Activated CD8-positive, alpha-beta T cell treated with anti-CD3 and anti-CD28 coated beads for 36 hours (primary cell): ENCODE results near the gene PPFIA2. TPM values are rescaled to one million over a fixed set of nuclear protein-coding genes. Genes with fewer than 3 reads are reported as not detected.

Experiments
- ATAC-seq: fragments of 200-7000 bp; cut with Tn5 transposase; one replicate; pipeline ENCODE4 v1.10.0; 2021; ENCODE audit warnings: mild to moderate bottlenecking, moderate library complexity
- CTCF ChIA-PET: fragments of 350-600 bp; sonication (Branson Sonifier 250); formaldehyde crosslinking; loops from one replicate; lab custom pipeline; 2021; ENCODE audit warnings: antibody characterized with exemption; lab: Charles Lee
- POLR2A ChIA-PET: fragments of 350-600 bp; sonication (Branson Sonifier 250); formaldehyde crosslinking; loops from one replicate; lab custom pipeline; 2021; ENCODE audit warnings: antibody characterized with exemption; lab: Charles Lee
- DNase-seq: peaks from one replicate; pipeline ENCODE4 v3.0.0-alpha.2; 2020
- H3K27ac Mint-ChIP-seq: one replicate; pipeline ENCODE4 v1.8.0; 2021; ENCODE audit warnings: mild to moderate bottlenecking, mixed read lengths
- H3K27me3 Mint-ChIP-seq: one replicate; pipeline ENCODE4 v1.8.0; 2021; ENCODE audit warnings: mixed read lengths
- H3K36me3 Mint-ChIP-seq: one replicate; pipeline ENCODE4 v1.8.0; 2021; ENCODE audit warnings: low read depth, mixed read lengths
- H3K4me1 Mint-ChIP-seq: one replicate; pipeline ENCODE4 v1.8.0; 2021; ENCODE audit warnings: low read depth, mixed read lengths
- H3K4me3 Mint-ChIP-seq: one replicate; pipeline ENCODE4 v1.8.0; 2021; ENCODE audit warnings: mild to moderate bottlenecking, moderate library complexity, mixed read lengths
- H3K9me3 Mint-ChIP-seq: one replicate; pipeline ENCODE4 v1.8.0; 2021; ENCODE audit warnings: mixed read lengths
- CTCF ChIP-seq: fragments of 200-600 bp; IDR thresholded peaks from one replicate; pipeline ENCODE4 v1.8.0; 2022; ENCODE audit warnings: antibody characterized with exemption, mild to moderate bottlenecking
- intact Hi-C: fragments of 100-400 bp; cut with micrococcal nuclease; formaldehyde crosslinking; loops from one replicate; pipeline ENCODE4 v1.10.0; 2022
- total RNA-seq, 2 experiments: library from RNA; stranded (reverse); gene quantifications; one replicate each; pipeline ENCODE4 v1.2.3, GENCODE V29; 2021

Gene PPFIA2
- total RNA-seq, 2 experiments from 2014 or later, result not detected

- no peak for ATAC-seq
- CTCF ChIA-PET, result no interaction called here
Measured at GRCh38 chr12:81572411-81572810, 186.7 kb downstream of the PPFIA2 start.

GRCh38 chr12:81570234-81570633 is 188.9 kb downstream of the PPFIA2 start:
- ChIA-PET CTCF (interaction anchor here (0.9 kb wide), 1 partner anchor 19 kb away, joined by 3 read pairs; no protein-coding TSS in a partner anchor), POLR2A (no interaction called here)
- Mint-ChIP-seq H3K36me3 (no peaks in the 10 kb centered on the region), H3K9me3 (no peaks in the 10 kb centered on the region), H3K4me3 (no peak overlapping the region), H3K27ac (no peak overlapping the region), H3K4me1 (no peaks in the 10 kb centered on the region), H3K27me3 (no peaks in the 10 kb centered on the region)
- ATAC-seq, result no peak
- DNase-seq, result no peak
- intact Hi-C loops, result no loop called here
- no peak for TF ChIP-seq CTCF

More at GRCh38 chr12:81572411-81572810, 186.7 kb downstream of the PPFIA2 start:
- intact Hi-C loops, result no loop called here
- H3K36me3 Mint-ChIP-seq, result no peaks in the 10 kb centered on the region
- POLR2A ChIA-PET, result no interaction called here
- H3K27me3 Mint-ChIP-seq, result no peaks in the 10 kb centered on the region
- no peak for TF ChIP-seq CTCF
- DNase-seq, result no peak
- no peaks in the 10 kb centered on the region for H3K4me1 Mint-ChIP-seq
- no peak overlapping the region for H3K4me3 Mint-ChIP-seq
- H3K27ac Mint-ChIP-seq, result no peak overlapping the region
- H3K9me3 Mint-ChIP-seq, result no peaks in the 10 kb centered on the region

GRCh38 chr12:81564237-81564636 is 194.9 kb downstream of the PPFIA2 start:
- no peak for TF ChIP-seq CTCF
- CTCF ChIA-PET, result no interaction called here
- no peak overlapping the region for H3K27ac Mint-ChIP-seq
- no peaks in the 10 kb centered on the region for H3K36me3 Mint-ChIP-seq
- H3K27me3 Mint-ChIP-seq, result no peaks in the 10 kb centered on the region
- no peak overlapping the region for H3K4me3 Mint-ChIP-seq
- intact Hi-C loops, result no loop called here
- H3K4me1 Mint-ChIP-seq, result no peaks in the 10 kb centered on the region
- DNase-seq, result no peak
- no peak for ATAC-seq
- no peaks in the 10 kb centered on the region for H3K9me3 Mint-ChIP-seq
- POLR2A ChIA-PET, result no interaction called here

- no peak for TF ChIP-seq CTCF
- no peaks in the 10 kb centered on the region for H3K9me3 Mint-ChIP-seq
- no peaks in the 10 kb centered on the region for H3K4me1 Mint-ChIP-seq
- H3K4me3 Mint-ChIP-seq, result no peak overlapping the region
- DNase-seq (no peak), ATAC-seq (no peak)
- intact Hi-C loops, result no loop called here
- ChIA-PET CTCF (no interaction called here), POLR2A (no interaction called here)
- H3K36me3 Mint-ChIP-seq, result no peaks in the 10 kb centered on the region
- H3K27me3 Mint-ChIP-seq, result no peaks in the 10 kb centered on the region
- H3K27ac Mint-ChIP-seq, result no peak overlapping the region
Measured at GRCh38 chr12:81558031-81558430, 201.1 kb downstream of the PPFIA2 start.

GRCh38 chr12:81546811-81547210 is 212.3 kb downstream of the PPFIA2 start:
- H3K4me3 Mint-ChIP-seq, result no peak overlapping the region
- no peak overlapping the region for H3K27ac Mint-ChIP-seq
- CTCF ChIA-PET, result no interaction called here
- H3K4me1 Mint-ChIP-seq, result no peaks in the 10 kb centered on the region
- no peaks in the 10 kb centered on the region for H3K36me3 Mint-ChIP-seq
- POLR2A ChIA-PET, result no interaction called here
- intact Hi-C loops, result no loop called here
- DNase-seq (no peak), ATAC-seq (no peak)
- no peaks in the 10 kb centered on the region for H3K27me3 Mint-ChIP-seq
- no peaks in the 10 kb centered on the region for H3K9me3 Mint-ChIP-seq
- TF ChIP-seq CTCF, result no peak
